ENCODE results near the gene SAGE1. TPM values are rescaled to one million over a fixed set of nuclear protein-coding genes. Genes with fewer than 3 reads are reported as not detected.

Gene SAGE1
- polyA plus RNA-seq, 1 donor from 2014 or later, result not detected

- Histone ChIP-seq H4K20me1 (ENCODE audit: insufficient read depth) (no peaks in the 10 kb centered on the region), H3K27ac (ENCODE audit: low read length) (no peak overlapping the region), H3K9me2 (ENCODE audit: insufficient read depth, low read length) (no peaks in the 10 kb centered on the region), H3K36me3 (ENCODE audit: insufficient read depth, low read length) (no peaks in the 10 kb centered on the region), H3K27me3 (ENCODE audit: insufficient read depth, low read depth, low read length) (no peaks in the 10 kb centered on the region), H3K79me2 (replicated peaks; ENCODE audit: insufficient read depth, low read length) (no peaks in the 10 kb centered on the region), H3K4me3 (ENCODE audit: low read length) (no peak overlapping the region), H3F3A (ENCODE audit: insufficient read depth, low read length, poor library complexity, severe bottlenecking) (no peaks in the 10 kb centered on the region), H3K4me2 (ENCODE audit: low read length) (no peak overlapping the region), H3K9ac (ENCODE audit: low read length) (no peak overlapping the region), H3K9me3 (ENCODE audit: low read length) (no peaks in the 10 kb centered on the region), H2AFZ (ENCODE audit: low read depth, low read length) (no peak overlapping the region)
- no peak for TF ChIP-seq RAD21 (conservative IDR thresholded peaks at IDR 0.05)
- TF ChIP-seq CTCF (IDR thresholded peaks at IDR 0.05; ENCODE audit: poor library complexity, severe bottlenecking), result no peak
- no peak for TF ChIP-seq EZH2 (IDR thresholded peaks at IDR 0.05; ENCODE audit: borderline replicate concordance, insufficient read depth, low read length, poor library complexity, severe bottlenecking)
- TF ChIP-seq, protein P1, sequence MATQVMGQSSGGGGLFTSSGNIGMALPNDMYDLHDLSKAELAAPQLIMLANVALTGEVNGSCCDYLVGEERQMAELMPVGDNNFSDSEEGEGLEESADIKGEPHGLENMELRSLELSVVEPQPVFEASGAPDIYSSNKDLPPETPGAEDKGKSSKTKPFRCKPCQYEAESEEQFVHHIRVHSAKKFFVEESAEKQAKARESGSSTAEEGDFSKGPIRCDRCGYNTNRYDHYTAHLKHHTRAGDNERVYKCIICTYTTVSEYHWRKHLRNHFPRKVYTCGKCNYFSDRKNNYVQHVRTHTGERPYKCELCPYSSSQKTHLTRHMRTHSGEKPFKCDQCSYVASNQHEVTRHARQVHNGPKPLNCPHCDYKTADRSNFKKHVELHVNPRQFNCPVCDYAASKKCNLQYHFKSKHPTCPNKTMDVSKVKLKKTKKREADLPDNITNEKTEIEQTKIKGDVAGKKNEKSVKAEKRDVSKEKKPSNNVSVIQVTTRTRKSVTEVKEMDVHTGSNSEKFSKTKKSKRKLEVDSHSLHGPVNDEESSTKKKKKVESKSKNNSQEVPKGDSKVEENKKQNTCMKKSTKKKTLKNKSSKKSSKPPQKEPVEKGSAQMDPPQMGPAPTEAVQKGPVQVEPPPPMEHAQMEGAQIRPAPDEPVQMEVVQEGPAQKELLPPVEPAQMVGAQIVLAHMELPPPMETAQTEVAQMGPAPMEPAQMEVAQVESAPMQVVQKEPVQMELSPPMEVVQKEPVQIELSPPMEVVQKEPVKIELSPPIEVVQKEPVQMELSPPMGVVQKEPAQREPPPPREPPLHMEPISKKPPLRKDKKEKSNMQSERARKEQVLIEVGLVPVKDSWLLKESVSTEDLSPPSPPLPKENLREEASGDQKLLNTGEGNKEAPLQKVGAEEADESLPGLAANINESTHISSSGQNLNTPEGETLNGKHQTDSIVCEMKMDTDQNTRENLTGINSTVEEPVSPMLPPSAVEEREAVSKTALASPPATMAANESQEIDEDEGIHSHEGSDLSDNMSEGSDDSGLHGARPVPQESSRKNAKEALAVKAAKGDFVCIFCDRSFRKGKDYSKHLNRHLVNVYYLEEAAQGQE (IDR thresholded peaks at IDR 0.05; ENCODE audit: borderline replicate concordance), result no peak
- TF ChIP-seq MXI1 (conservative IDR thresholded peaks at IDR 0.05; ENCODE audit: poor library complexity, severe bottlenecking), result no peak
- no peak for TF ChIP-seq TAF1 (IDR thresholded peaks at IDR 0.05; ENCODE audit: low read depth)
- no peak for TF ChIP-seq POLR2AphosphoS5 (IDR thresholded peaks at IDR 0.05)
- TF ChIP-seq EP300 (conservative IDR thresholded peaks at IDR 0.05; ENCODE audit: poor library complexity, severe bottlenecking), result no peak
- TF ChIP-seq SMC3 (conservative IDR thresholded peaks at IDR 0.05; ENCODE audit: poor library complexity), result no peak
These were observed 51.0 kb downstream of the SAGE1 start for GRCh38 chrX:135944486-135944885.

- Histone ChIP-seq H2AFZ (ENCODE audit: low read depth, low read length) (no peak overlapping the region), H3K4me3 (ENCODE audit: low read length) (no peak overlapping the region), H3K9me3 (ENCODE audit: low read length) (no peaks in the 10 kb centered on the region), H3K4me2 (ENCODE audit: low read length) (no peak overlapping the region), H3F3A (ENCODE audit: insufficient read depth, low read length, poor library complexity, severe bottlenecking) (no peaks in the 10 kb centered on the region), H3K9ac (ENCODE audit: low read length) (no peak overlapping the region), H3K36me3 (ENCODE audit: insufficient read depth, low read length) (no peaks in the 10 kb centered on the region), H3K27me3 (ENCODE audit: insufficient read depth, low read depth, low read length) (no peaks in the 10 kb centered on the region), H3K79me2 (replicated peaks; ENCODE audit: insufficient read depth, low read length) (no peaks in the 10 kb centered on the region), H3K27ac (ENCODE audit: low read length) (no peak overlapping the region), H3K9me2 (ENCODE audit: insufficient read depth, low read length) (no peaks in the 10 kb centered on the region), H4K20me1 (ENCODE audit: insufficient read depth) (no peaks in the 10 kb centered on the region)
- TF ChIP-seq TAF1 (IDR thresholded peaks at IDR 0.05; ENCODE audit: low read depth), result no peak
- TF ChIP-seq, protein P1 (IDR thresholded peaks at IDR 0.05; ENCODE audit: borderline replicate concordance), result no peak
- TF ChIP-seq CTCF (IDR thresholded peaks at IDR 0.05; ENCODE audit: poor library complexity, severe bottlenecking), result no peak
- no peak for TF ChIP-seq RAD21 (conservative IDR thresholded peaks at IDR 0.05)
- no peak for TF ChIP-seq EP300 (conservative IDR thresholded peaks at IDR 0.05; ENCODE audit: poor library complexity, severe bottlenecking)
- TF ChIP-seq POLR2AphosphoS5 (IDR thresholded peaks at IDR 0.05), result no peak
- no peak for TF ChIP-seq EZH2 (IDR thresholded peaks at IDR 0.05; ENCODE audit: borderline replicate concordance, insufficient read depth, low read length, poor library complexity, severe bottlenecking)
These were observed 57.8 kb downstream of the SAGE1 start for GRCh38 chrX:135951291-135951690.
